ENCODE results near the gene RBM7. TPM values are rescaled to one million over a fixed set of nuclear protein-coding genes. Genes with fewer than 3 reads are reported as not detected.

Gene RBM7
- total RNA-seq = 15.9 and 19.1 TPM in 2 replicates
- polyA plus RNA-seq (2012) = 20.0 TPM

- DNase-seq (ENCODE audit: low read depth) = peak; percentile 99
Measured at GRCh38 chr11:114400216-114400914, at the start of gene RBM7, which contains the start of gene C11orf71. RBM7 (plus strand) TSS chr11:114400666; CDS start chr11:114400672, 6 bp downstream. C11orf71 (minus strand) TSS chr11:114400511; CDS start chr11:114400331, 180 bp downstream.

GRCh38 chr11:114353443-114353842 lies 47.0 kb upstream of the RBM7 start:
- no peak for DNase-seq (ENCODE audit: low read depth)

GRCh38 chr11:114354076-114354475 lies 46.4 kb upstream of the RBM7 start:
- peak; percentile 56 for DNase-seq (ENCODE audit: low read depth)

GRCh38 chr11:114358716-114359115 lies 41.8 kb upstream of the RBM7 start:
- DNase-seq (ENCODE audit: low read depth) = no peak

GRCh38 chr11:114359342-114359741 lies 41.1 kb upstream of the RBM7 start:
- no peak for DNase-seq (ENCODE audit: low read depth)

- DNase-seq (ENCODE audit: low read depth) = no peak
Measured at GRCh38 chr11:114362326-114362725, 38.1 kb upstream of the RBM7 start.

- DNase-seq (ENCODE audit: low read depth) = no peak
Measured at GRCh38 chr11:114362958-114363357, 37.5 kb upstream of the RBM7 start.

- DNase-seq (ENCODE audit: low read depth) = peak; percentile 40
Measured at GRCh38 chr11:114366331-114367243, 33.9 kb upstream of the RBM7 start.

GRCh38 chr11:114367244-114367957 lies 33.1 kb upstream of the RBM7 start:
- peak; percentile 15 for DNase-seq (ENCODE audit: low read depth)

GRCh38 chr11:114368918-114369680 lies 31.4 kb upstream of the RBM7 start:
- no peak for DNase-seq (ENCODE audit: low read depth)

- no peak for DNase-seq (ENCODE audit: low read depth)
Measured at GRCh38 chr11:114375052-114375451, 25.4 kb upstream of the RBM7 start.

GRCh38 chr11:114377612-114378267 lies 22.7 kb upstream of the RBM7 start:
- DNase-seq (ENCODE audit: low read depth) = no peak

GRCh38 chr11:114379394-114380069 lies 20.9 kb upstream of the RBM7 start:
- peak; percentile 15 for DNase-seq (ENCODE audit: low read depth)

- DNase-seq (ENCODE audit: low read depth) = no peak
Measured at GRCh38 chr11:114382509-114382908, 18.0 kb upstream of the RBM7 start.

GRCh38 chr11:114384487-114384886 lies 16.0 kb upstream of the RBM7 start:
- no peak for DNase-seq (ENCODE audit: low read depth)

GRCh38 chr11:114386131-114386530 lies 14.3 kb upstream of the RBM7 start:
- DNase-seq (ENCODE audit: low read depth) = no peak

- DNase-seq (ENCODE audit: low read depth) = no peak
Measured at GRCh38 chr11:114386545-114386944, 13.9 kb upstream of the RBM7 start.

GRCh38 chr11:114392735-114393667 lies 7.5 kb upstream of the RBM7 start:
- no peak for DNase-seq (ENCODE audit: low read depth)

All from myocyte (in vitro differentiated cells).